SK-N-MC (cell line): Measurements from ENCODE around the gene FOXP1.

ENCODE experiments used
- DNase-seq: peaks from one replicate; pipeline ENCODE4 v3.0.0-alpha.2; 2011; ENCODE audit warnings: low read depth, low spot score
- H3K27ac ChIP-seq: fragments of 200-600 bp; sonication (generic); 2 replicates; pipeline ENCODE4 v1.5.1; 2016; ENCODE audit warnings: mixed run types
- H3K36me3 ChIP-seq: fragments of 200-600 bp; sonication (generic); 2 replicates; pipeline ENCODE4 v1.6.1; 2017; ENCODE audit warnings: antibody characterized with exemption, low read length, mixed read lengths; ENCODE audit not compliant: insufficient read depth
- H3K4me3 ChIP-seq: fragments of 200-600 bp; sonication (generic); 2 replicates; pipeline ENCODE4 v1.5.1; 2016
- H3K9ac ChIP-seq: fragments of 200-600 bp; sonication (generic); 2 replicates; pipeline ENCODE4 v1.8.0; 2017; ENCODE audit warnings: mixed run types, mixed read lengths; ENCODE audit not compliant: insufficient read length
- H3K9me3 ChIP-seq: fragments of 200-600 bp; sonication (generic); 2 replicates; pipeline ENCODE4 v1.6.1; 2017; ENCODE audit warnings: low read depth, mild to moderate bottlenecking, antibody characterized with exemption, low read length, moderate library complexity, mixed read lengths
- EZH2 ChIP-seq: fragments of 200-600 bp; sonication (generic); IDR thresholded peaks from one replicate; pipeline ENCODE4 v1.6.1; 2017; ENCODE audit warnings: antibody characterized with exemption
- FOXP2 ChIP-seq: optimal IDR thresholded peaks from 2 replicates; pipeline ENCODE3; 2011; ENCODE audit warnings: mild to moderate bottlenecking, moderate library complexity; ENCODE audit not compliant: insufficient read depth; ENCODE audit errors: extremely low read length, control extremely low read depth
- POLR2AphosphoS5 ChIP-seq: IDR thresholded peaks from 2 replicates; pipeline ENCODE4 v1.6.1; 2012; ENCODE audit warnings: mild to moderate bottlenecking, low read depth, low read length, borderline replicate concordance

The FOXP1 gene

DNA sequence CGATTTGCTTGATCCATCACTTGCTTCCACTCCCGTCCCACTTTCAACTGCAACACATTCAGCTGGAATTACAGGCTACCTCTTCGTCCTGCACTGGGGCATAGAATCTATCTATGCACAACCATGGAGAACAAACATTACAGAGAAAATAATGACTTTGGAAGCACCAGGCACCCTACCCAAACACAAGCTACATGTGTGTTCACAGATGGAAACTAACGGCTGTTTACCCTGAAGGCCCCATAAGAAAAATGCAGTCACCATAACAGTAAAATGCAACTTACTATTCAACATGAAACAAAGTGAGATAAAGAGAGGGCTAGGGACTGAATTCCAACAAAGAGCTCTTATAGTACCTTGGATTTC, 496.8 kb downstream of the FOXP1 start:
- no peaks in the 10 kb centered on the region for H3K9me3 ChIP-seq
- no peak for DNase-seq
- no peak overlapping the region for H3K27ac ChIP-seq

DNA sequence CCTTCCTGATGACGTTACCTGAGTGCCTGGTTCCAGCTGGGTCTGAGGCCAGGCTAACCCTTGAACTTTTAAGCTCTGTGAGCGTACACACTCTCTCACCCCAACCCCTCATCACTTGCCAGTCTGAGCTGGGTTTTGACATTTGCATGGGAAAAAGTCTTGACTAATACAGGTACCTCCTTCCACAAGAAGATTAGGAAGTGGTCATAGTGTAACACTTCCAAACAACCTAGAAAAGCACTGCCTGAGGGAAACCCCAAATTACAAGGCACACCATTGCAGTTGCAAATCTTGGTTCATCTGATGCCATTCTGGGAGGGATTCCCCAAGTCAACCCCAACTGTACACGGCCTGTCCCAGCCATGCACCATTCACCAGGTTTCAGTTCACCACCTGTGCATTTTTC, 499.8 kb downstream of the FOXP1 start:
- H3K27ac ChIP-seq: no peak overlapping the region
- H3K36me3 ChIP-seq: no peaks in the 10 kb centered on the region
- no peak for TF ChIP-seq FOXP2
- no peak for TF ChIP-seq EZH2
- no peak for TF ChIP-seq POLR2AphosphoS5
- no peak overlapping the region for H3K4me3 ChIP-seq
- no peak overlapping the region for H3K9ac ChIP-seq
- no peak for DNase-seq
- no peaks in the 10 kb centered on the region for H3K9me3 ChIP-seq

More for the DNA sequence above, 496.8 kb downstream of the FOXP1 start:
- Histone ChIP-seq H3K4me3 (no peak overlapping the region), H3K9ac (no peak overlapping the region), H3K36me3 (no peaks in the 10 kb centered on the region)
- TF ChIP-seq POLR2AphosphoS5: no peak

GRCh38 chr3:71082833-71083232, 500.7 kb downstream of the FOXP1 start:
- DNase-seq: no peak

GRCh38 chr3:71080517-71081083, 502.9 kb downstream of the FOXP1 start:
- TF ChIP-seq POLR2AphosphoS5: no peak
- TF ChIP-seq EZH2: no peak
- no peak for TF ChIP-seq FOXP2
- H3K9ac ChIP-seq: no peak overlapping the region
- no peak overlapping the region for H3K4me3 ChIP-seq
- no peaks in the 10 kb centered on the region for H3K9me3 ChIP-seq
- H3K36me3 ChIP-seq: no peaks in the 10 kb centered on the region
- no peak overlapping the region for H3K27ac ChIP-seq
- no peak for DNase-seq

More at GRCh38 chr3:71082833-71083232, 500.7 kb downstream of the FOXP1 start:
- Histone ChIP-seq H3K9ac (no peak overlapping the region), H3K4me3 (no peak overlapping the region), H3K36me3 (no peaks in the 10 kb centered on the region), H3K27ac (no peak overlapping the region), H3K9me3 (no peaks in the 10 kb centered on the region)
- no peak for TF ChIP-seq FOXP2
- no peak for TF ChIP-seq POLR2AphosphoS5
- no peak for TF ChIP-seq EZH2

GRCh38 chr3:71078723-71079525, 504.6 kb downstream of the FOXP1 start:
- H3K9me3 ChIP-seq: no peaks in the 10 kb centered on the region
- H3K27ac ChIP-seq: no peak overlapping the region
- H3K36me3 ChIP-seq: no peaks in the 10 kb centered on the region
- no peak overlapping the region for H3K4me3 ChIP-seq
- DNase-seq: no peak
- no peak overlapping the region for H3K9ac ChIP-seq
- no peak for TF ChIP-seq EZH2
- no peak for TF ChIP-seq FOXP2
- no peak for TF ChIP-seq POLR2AphosphoS5

DNA sequence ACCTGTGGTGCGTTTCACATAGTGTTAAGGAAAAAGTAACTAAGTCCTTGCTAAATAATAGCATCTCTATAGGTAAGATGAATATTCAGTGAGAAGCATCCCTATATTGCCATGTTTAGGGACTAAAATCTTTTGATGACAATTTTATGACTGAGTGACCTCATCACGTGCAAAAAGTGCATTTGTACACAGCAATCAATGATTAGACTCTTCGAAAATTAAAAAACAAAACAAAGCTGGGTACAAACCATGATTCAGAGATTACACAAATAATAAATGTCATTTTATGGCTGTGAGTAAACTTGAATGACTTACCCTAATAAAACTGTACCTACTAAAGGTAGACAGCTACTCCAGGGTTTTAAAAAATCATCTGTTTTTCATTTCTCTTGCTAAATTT, 505.3 kb downstream of the FOXP1 start:
- Histone ChIP-seq H3K9me3 (no peaks in the 10 kb centered on the region), H3K27ac (no peak overlapping the region), H3K9ac (no peak overlapping the region), H3K4me3 (no peak overlapping the region), H3K36me3 (no peaks in the 10 kb centered on the region)
- TF ChIP-seq EZH2: no peak
- TF ChIP-seq POLR2AphosphoS5: no peak
- no peak for TF ChIP-seq FOXP2
- DNase-seq: no peak

GRCh38 chr3:71077070-71077469, 506.5 kb downstream of the FOXP1 start:
- no peak for DNase-seq
- Histone ChIP-seq H3K36me3 (no peaks in the 10 kb centered on the region), H3K9ac (no peak overlapping the region), H3K9me3 (no peaks in the 10 kb centered on the region), H3K4me3 (no peak overlapping the region), H3K27ac (no peak overlapping the region)
- TF ChIP-seq EZH2 (no peak), POLR2AphosphoS5 (no peak)

GRCh38 chr3:71076361-71077002, 507.0 kb downstream of the FOXP1 start:
- no peak for TF ChIP-seq EZH2
- no peak for TF ChIP-seq FOXP2
- no peak for TF ChIP-seq POLR2AphosphoS5

DNA sequence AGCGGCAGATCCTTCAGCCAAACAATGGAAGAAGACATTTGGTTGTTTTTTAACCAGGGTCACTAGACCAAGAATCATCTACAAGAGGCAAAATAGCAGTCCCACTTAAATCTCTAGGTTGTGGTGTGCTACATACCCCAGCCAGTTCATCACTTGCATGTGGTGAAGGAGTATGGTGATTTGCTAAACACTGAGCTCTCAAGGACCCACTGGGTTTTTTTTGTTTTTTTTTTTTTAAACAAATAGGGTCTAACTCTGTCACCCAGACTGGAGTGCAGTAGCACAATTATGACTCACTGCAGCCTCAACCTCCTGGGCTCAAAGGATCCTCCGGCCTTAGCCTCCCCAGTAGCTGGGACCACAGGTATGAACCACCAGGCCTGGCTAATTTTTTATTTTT, 508.0 kb downstream of the FOXP1 start:
- Histone ChIP-seq H3K9ac (no peak overlapping the region), H3K9me3 (no peaks in the 10 kb centered on the region), H3K4me3 (no peak overlapping the region), H3K27ac (no peak overlapping the region), H3K36me3 (no peaks in the 10 kb centered on the region)
- TF ChIP-seq POLR2AphosphoS5 (no peak), FOXP2 (no peak), EZH2 (no peak)
- DNase-seq: no peak

More at GRCh38 chr3:71076361-71077002, 507.0 kb downstream of the FOXP1 start:
- H3K9me3 ChIP-seq: no peaks in the 10 kb centered on the region
- H3K4me3 ChIP-seq: no peak overlapping the region
- H3K27ac ChIP-seq: no peak overlapping the region
- no peak for DNase-seq
- H3K36me3 ChIP-seq: no peaks in the 10 kb centered on the region
- no peak overlapping the region for H3K9ac ChIP-seq
